Lower leg skin (tissue), 3 donors: ENCODE data around the gene TBATA.

ENCODE experiments used
- POLR2A ChIP-seq, 2 donors: fragments of 450-650 bp; IDR thresholded peaks; one replicate each; pipeline ENCODE4 v1.6.1; 2016 to 2017; ENCODE audit warnings: antibody characterized with exemption in 2 of 2, mild to moderate bottlenecking in 1 of 2, moderate library complexity in 1 of 2
- TF ChIP-seq, protein P1 (sequence below), 3 donors: fragments of 450-650 bp; IDR thresholded peaks; one replicate each; pipeline ENCODE4 v1.5.1; 2016; ENCODE audit warnings: antibody characterized with exemption in 3 of 3, mild to moderate bottlenecking in 3 of 3, moderate library complexity in 2 of 3

DNA sequence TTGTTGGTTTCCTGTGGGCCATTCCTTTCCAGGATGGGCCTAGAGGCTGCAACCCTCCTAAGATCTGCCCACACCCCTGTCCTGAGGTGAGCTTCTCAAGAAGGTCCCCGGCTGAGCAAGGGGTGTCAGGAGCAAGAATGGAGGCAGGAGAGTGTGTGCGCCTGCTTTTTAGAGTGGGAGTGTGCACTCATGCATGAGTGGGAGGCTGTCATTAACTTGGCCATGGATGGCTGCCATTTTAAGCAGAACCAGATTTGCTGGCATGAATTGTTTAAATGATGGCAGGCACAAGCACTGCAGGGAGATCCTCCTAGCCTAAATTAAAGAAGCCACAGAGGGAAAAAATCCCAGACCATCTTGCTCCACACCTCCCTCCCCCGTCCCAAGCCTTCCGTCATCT, 27.6 kb upstream of the TBATA start:
- TF ChIP-seq, protein P1, sequence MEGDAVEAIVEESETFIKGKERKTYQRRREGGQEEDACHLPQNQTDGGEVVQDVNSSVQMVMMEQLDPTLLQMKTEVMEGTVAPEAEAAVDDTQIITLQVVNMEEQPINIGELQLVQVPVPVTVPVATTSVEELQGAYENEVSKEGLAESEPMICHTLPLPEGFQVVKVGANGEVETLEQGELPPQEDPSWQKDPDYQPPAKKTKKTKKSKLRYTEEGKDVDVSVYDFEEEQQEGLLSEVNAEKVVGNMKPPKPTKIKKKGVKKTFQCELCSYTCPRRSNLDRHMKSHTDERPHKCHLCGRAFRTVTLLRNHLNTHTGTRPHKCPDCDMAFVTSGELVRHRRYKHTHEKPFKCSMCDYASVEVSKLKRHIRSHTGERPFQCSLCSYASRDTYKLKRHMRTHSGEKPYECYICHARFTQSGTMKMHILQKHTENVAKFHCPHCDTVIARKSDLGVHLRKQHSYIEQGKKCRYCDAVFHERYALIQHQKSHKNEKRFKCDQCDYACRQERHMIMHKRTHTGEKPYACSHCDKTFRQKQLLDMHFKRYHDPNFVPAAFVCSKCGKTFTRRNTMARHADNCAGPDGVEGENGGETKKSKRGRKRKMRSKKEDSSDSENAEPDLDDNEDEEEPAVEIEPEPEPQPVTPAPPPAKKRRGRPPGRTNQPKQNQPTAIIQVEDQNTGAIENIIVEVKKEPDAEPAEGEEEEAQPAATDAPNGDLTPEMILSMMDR (IDR thresholded peaks at IDR 0.05) = no peak
- no peak for TF ChIP-seq POLR2A (IDR thresholded peaks at IDR 0.05)
